D721Med (cell line): ENCODE measurements around the gene BBS9.
A peak's percentile ranks its signal among the peaks of the same experiment; 100 is the strongest.

Source experiments
- DNase-seq: peaks from one replicate; pipeline ENCODE4 v3.0.0; 2011; ENCODE audit warnings: low spot score; ENCODE audit not compliant: insufficient read length
- FAIRE-seq: peaks from 2 replicates; lab custom pipeline; 2011; peaks lifted over from hg19 to GRCh38; lab: Jason Lieb, UNC
- TF ChIP-seq, protein P1 (sequence below): IDR thresholded peaks from 2 replicates; pipeline ENCODE4 v1.5.1; 2012; ENCODE audit warnings: mild to moderate bottlenecking, control low read depth; ENCODE audit not compliant: insufficient read depth; ENCODE audit errors: missing control alignments

The BBS9 gene

DNA sequence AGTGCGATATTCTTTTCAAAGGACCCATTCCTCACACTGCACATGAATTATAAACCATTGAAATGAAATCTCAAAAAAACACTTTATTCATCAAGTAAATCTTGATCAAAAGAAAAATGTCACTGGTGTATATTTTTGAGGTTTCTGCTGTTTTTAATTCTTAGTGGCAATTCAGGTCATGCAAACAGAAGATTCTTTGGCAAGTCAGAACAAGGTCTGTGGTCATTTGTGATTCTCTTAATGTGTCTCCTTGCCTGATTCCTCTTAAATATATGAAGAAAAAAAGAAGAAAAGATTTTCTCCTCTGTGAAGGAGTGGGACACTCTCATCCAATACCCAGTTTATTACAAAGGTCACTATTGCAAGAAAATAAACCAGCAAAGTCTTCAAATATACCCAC is 467.8 kb downstream of the BBS9 start:
- DNase-seq (no peak), FAIRE-seq (no peak)
- TF ChIP-seq, protein P1, sequence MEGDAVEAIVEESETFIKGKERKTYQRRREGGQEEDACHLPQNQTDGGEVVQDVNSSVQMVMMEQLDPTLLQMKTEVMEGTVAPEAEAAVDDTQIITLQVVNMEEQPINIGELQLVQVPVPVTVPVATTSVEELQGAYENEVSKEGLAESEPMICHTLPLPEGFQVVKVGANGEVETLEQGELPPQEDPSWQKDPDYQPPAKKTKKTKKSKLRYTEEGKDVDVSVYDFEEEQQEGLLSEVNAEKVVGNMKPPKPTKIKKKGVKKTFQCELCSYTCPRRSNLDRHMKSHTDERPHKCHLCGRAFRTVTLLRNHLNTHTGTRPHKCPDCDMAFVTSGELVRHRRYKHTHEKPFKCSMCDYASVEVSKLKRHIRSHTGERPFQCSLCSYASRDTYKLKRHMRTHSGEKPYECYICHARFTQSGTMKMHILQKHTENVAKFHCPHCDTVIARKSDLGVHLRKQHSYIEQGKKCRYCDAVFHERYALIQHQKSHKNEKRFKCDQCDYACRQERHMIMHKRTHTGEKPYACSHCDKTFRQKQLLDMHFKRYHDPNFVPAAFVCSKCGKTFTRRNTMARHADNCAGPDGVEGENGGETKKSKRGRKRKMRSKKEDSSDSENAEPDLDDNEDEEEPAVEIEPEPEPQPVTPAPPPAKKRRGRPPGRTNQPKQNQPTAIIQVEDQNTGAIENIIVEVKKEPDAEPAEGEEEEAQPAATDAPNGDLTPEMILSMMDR: no peak

DNA sequence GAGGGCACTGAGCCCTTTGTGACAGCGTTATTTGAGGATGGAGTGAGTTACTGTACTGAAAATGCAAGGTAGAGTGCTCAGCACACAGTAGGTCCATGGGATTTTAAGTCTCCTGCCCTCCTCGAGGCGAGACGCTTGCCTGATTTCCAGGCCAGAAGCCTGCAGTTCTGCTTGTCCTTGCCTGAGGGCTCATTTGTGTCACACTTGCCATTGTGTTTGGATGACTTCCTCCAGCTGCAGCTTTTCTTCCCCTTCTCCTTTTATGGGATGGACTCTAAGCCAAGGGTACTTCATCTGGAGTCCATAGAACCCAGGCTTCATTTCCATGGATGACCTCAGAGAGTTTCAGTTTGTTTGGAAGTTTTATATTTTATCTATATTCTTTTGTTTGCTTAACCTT is 471.7 kb downstream of the BBS9 start:
- no peak for DNase-seq
- FAIRE-seq: no peak
- TF ChIP-seq, protein P1: no peak

DNA sequence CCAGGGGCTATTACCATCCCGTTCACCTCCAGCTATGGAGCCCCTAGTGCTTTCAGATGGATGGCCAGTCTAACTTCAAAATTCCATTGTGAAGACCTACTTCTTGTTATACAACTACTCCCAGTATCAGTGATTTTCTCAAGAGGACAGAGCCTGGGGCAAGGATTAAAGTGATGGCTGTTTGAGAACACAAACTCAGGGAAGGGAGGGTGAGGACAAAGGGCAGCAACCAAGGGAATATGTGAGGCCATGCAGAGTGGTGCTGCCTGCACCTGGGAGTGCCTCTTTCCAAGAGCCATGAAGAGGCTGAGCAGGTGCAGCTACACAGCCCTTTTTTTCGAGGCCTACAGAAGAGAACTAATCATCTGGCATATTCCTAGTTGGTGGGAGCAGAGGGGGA is 472.5 kb downstream of the BBS9 start:
- no peak for FAIRE-seq
- DNase-seq: no peak
- TF ChIP-seq, protein P1: no peak

DNA sequence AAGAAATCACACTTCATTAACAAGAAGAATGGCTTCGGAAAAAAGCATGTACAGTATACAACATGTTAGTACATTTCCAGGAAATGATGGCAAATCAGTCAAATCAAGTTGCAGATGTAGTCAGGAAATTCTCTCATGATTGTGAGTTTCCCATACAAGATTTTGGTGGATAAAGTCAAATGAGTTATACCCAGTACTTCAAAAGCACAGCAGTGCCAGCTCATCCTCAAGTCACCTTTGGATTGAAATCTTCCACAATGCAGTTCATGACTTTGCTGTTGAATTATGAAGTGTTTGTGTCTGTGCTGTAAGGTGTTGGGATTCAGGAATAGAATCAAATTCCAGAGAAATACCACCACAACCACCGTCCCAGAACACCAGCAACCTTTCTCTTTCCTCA is 474.7 kb downstream of the BBS9 start:
- no peak for FAIRE-seq
- TF ChIP-seq, protein P1: no peak
- DNase-seq: no peak

DNA sequence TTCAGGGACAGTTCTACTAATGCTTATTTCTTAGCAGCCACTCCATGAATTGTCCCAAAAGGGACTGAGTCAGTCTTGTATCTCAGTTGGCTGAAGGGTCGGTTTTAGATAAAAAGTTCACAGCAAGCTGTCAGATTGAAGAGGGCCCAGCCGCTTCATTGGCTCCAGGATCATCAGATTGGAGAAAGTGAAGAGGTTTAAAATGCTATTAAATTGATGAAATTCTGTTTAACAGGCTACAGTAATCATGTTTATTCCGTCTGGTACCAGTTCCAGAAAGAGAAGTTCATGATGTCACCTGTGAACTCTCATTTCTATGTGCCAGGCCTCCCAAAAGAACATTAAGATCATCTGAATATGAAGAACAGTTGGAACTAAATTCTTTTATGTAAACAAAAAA is 481.6 kb downstream of the BBS9 start:
- TF ChIP-seq, protein P1: no peak
- DNase-seq: no peak
- FAIRE-seq: no peak

DNA sequence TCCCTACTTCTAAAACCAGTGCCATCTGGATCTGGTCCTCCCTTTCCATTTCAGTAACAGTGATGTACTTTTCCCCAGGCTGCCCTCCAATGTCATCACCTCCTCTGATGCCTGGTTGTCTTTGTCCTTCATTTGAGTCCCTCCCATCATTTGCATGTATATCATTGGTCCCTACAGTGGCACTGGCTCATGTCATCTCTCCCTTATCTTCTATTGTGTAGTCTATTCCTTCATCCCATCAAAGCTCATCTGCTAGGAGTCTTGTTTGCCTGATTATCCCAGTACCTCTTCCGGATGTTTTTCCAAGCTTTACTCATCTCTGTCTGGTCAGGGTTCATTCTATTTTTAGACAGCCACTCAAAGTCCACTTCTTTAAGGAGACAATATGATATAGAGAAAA is 483.1 kb downstream of the BBS9 start:
- FAIRE-seq: peak; percentile 32
- TF ChIP-seq, protein P1: no peak
- DNase-seq: no peak

DNA sequence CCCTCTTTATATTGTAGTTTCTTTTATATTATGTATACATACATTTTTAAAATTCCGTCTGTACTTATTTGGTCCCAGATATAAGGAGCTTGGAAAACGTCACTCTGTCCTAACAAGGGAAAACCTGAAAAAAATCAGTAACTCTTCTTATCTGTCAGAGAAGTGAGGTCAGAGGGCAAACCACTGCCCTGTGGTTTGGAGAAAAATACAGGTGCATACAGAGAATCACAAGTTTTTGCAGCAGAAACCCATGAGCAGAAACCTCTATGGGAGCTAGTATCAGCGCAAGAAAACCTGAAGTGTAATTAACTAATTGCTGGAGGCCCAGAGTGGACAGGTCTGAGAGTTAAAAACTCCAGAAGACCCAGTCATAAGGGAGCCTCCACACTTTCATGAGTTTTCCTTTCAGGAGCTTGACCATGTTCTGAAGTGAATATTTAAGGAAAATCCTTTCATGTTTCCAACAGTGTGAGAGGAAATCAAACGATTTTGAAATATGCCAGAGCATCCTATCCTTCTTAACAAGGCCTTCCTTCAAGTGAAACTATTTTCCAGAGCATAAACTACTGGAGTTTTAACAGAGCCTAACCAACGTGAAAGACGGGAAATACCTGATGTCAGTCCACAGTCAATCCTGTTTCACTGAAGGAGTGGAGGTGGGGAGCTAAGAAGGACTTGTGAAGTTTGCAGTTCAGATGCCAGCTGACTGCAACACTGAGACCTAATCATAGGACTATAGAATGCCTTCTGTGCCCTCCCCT is 485.2 kb downstream of the BBS9 start:
- TF ChIP-seq, protein P1: no peak
- no peak for FAIRE-seq
- DNase-seq: no peak
